ENCODE data around the gene PPP6R2.

The PPP6R2 gene

GRCh38 chr22:50489363-50490243, 146.5 kb downstream of the PPP6R2 start:
- DNase-seq, result no peak

GRCh38 chr22:50490531-50491308, 147.6 kb downstream of the PPP6R2 start:
- no peak for DNase-seq

Data from NCI-H345 (cell line).